GM19467 (cell line): ENCODE results near the gene JARID2.

Source experiments
- ATAC-seq: cut with Tn5 transposase; IDR thresholded peaks from one replicate; pipeline ENCODE4 v1.9.1; 2021; ENCODE audit warnings: mild to moderate bottlenecking, moderate library complexity; ENCODE audit not compliant: unreplicated experiment

Gene JARID2

DNA sequence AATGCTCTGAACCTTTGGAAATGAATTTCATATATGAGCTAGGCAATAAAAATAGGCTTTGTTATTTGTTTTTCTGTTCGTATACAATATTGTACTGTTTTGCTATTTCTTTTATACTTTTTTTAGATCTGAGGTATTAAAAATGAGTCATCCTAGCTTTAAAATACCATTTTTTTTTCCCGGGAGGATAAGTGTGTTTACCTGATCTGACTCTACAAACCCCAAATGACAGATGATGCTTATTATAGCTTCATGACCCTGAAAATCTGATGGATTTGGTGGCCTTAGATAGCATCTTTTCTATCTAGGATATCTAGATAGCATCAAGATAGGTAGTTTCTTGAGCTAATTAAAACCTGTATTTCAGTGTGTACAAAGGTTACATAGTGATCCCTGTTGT lies 210.6 kb downstream of the JARID2 start:
- no peak for ATAC-seq

DNA sequence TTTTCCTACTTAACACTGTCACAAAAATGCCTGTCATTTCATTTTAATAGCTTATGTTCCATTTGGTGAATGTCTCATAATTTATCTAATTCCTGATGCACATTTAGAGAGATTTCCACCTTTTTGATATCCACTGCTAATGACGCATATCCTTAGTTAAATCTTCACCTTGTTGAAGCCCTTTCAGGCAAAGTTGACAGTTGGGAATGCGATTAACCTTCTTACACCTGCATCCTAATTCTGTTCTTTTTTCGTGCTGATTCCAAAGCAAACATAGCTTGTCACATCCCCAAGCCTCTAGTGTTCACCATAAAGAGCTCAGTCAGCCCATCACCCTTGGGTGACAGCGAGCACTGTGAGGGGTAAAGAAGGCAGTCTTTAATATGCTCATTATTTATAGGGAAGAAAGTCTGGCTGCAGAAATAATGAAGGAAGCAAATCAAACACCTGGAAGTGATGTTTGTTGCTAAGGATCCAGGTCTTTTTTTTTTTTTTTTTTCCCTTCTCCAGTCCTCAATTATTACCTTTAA lies 211.3 kb downstream of the JARID2 start:
- no peak for ATAC-seq

DNA sequence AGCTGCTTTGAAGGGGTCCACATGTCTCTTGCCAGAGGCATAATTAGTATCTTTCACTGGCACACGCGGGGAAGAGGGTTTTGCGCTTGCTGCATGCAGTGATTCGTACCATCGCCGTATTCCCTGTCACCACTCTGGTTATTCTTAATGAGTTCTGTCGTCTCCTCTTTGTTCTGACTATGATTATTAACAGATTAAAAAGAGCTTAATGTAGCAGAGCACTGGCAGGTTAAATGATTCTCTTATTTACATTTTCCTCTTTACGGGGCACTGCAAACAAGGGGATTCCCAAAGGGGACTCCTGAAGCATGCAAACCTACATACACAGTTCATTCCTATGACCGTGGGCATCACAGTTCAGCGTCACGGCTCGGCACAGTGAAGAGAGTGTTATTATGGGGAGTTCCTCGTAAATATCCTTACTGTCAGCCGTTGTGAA lies 212.2 kb downstream of the JARID2 start:
- ATAC-seq = no peak

- ATAC-seq = no peak
Measured at GRCh38 chr6:15460110-15460727, 214.3 kb downstream of the JARID2 start.

GRCh38 chr6:15461127-15461944 lies 215.5 kb downstream of the JARID2 start:
- ATAC-seq = no peak

- ATAC-seq = no peak
Measured at GRCh38 chr6:15462256-15462655, 216.4 kb downstream of the JARID2 start.

DNA sequence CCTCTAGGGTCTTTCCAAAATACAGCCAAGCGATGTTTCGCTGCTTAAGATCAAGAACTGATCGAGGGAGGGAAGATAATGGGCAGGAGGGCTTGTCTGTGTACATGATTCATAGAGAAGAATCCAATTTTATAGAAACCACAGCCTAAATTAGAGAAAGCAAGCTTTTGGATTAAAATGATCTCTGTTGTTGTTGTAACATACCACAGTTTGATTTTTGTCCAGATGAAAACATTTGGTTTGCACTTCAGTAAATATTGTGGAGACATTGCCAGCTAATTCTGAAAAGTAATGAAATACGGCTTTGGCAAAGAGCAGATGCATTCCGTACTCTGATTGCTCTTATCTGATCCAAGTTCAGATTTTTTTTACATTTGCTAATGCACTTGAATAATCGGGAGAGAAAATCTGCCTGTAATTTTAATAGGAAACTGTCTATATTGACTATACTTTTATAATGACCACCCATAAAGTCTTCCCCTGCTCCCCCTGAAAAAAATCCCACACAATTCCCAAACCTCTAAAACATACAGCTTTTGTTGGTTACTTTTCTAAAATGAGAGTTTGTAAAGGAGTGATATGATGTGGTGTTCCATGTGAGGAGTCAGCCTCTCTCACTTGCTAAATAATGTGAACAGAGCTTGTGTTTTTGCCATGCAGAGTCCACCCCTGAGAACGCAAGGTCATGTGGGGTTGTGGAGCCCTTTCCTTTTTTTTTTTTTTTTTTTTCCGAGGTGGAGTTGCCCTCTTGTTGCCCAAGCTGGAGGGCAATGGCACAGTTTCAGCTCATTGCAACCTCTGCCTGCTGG lies 217.1 kb downstream of the JARID2 start:
- no peak for ATAC-seq

GRCh38 chr6:15464211-15464725 lies 218.4 kb downstream of the JARID2 start:
- ATAC-seq = no peak

DNA sequence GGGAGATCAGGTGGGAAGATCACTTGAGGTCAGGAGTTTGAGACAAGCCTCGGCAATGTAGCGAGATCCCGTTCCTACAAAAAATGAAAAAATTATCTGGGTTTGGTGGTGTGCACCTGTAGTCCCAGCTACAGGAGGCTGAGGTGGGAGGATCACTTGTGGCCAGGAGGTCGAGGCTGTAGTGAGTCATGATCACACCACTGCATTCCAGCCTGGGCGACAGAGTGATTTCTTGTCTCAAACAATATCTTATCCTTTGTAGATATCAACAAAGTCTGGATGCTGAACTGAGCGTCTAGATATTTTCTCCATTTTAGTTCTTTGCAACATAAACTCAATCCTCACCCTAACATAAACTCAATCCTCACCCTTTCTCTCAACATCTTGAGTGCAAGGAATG lies 219.3 kb downstream of the JARID2 start:
- ATAC-seq = no peak

DNA sequence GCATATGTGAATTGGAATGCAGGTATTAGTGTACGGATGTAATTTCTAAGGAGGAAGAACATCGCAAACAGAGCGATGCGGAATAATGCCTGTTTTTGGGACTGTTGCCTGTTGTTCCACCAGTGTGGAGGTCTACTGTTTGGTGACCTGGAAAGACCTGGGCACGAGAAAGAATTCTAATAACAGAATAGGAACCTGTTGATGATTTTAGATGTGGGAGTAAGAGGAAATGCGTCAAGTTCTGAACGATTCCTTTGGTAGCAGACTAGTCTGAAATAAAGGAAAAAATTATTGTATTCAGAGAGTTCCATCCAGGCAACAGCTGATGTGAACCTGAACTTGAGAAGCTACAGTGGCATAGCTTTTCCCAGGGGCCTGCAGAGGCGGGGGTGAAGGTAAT lies 224.9 kb downstream of the JARID2 start:
- ATAC-seq = no peak

- ATAC-seq = no peak
Measured at GRCh38 chr6:15472621-15473020, 226.8 kb downstream of the JARID2 start.

- no peak for ATAC-seq
Measured at GRCh38 chr6:15473174-15473573, 227.3 kb downstream of the JARID2 start.

DNA sequence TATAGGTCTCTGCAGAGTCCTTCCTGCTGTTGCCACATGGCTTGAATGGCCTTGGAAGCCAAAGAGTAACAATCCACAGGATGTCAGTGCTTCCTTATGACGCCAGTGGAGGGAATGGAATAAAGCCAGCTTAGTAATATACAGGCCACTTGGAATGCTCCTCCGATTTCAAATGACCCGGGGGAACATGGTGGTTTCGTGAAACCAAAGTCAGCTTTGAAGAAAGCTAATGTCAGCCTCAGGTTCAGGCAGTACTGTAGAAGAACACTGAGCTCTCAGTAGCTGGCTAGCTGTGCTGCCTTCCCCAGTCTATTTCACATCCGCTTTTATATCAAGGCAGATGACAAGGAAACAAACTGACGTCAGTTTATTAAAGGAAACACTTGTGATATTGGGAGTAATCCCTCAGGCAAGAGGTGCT lies 227.9 kb downstream of the JARID2 start:
- ATAC-seq = no peak

GRCh38 chr6:15474196-15474595 lies 228.3 kb downstream of the JARID2 start:
- ATAC-seq = no peak

- no peak for ATAC-seq
Measured at GRCh38 chr6:15475261-15475660, 229.4 kb downstream of the JARID2 start.

DNA sequence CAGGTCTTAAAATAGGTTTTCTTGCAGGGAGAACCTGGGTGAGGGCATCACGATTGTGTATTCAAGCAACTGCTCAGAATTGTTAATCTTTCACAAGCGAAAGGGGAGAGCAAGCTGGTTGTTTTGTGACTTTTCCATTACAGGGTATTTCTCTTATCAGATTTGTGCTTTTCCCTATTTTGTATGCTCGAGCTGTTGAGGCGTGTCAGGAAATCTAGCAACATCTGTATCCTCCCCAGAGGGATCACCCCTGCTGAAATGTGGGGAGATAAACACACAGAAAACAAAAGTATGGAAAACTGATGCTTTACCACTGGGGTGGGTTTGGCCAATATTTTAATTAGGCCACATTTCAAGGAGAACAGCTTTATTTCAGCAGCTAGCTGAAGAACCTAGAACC lies 230.0 kb downstream of the JARID2 start:
- no peak for ATAC-seq

GRCh38 chr6:15476631-15477380 lies 230.9 kb downstream of the JARID2 start:
- ATAC-seq = no peak

DNA sequence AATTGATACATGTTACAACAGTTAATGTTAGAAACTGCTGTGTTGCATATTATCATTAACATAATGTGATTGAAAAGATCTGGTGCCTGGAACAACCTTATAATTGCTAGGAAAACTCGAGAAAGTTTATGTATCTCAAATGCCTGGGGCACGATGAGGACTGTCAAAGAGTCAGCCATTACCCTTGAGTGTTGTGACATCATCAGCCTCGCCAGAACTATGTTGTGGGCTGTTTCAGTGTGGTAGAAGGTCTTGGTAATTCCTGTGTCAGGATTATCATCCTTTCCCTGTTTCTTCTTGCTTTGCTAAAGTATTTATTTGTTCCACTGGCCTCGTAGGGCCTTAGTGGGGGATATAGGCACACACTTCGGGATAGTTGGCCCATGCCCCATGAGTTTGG lies 231.9 kb downstream of the JARID2 start:
- ATAC-seq = no peak

DNA sequence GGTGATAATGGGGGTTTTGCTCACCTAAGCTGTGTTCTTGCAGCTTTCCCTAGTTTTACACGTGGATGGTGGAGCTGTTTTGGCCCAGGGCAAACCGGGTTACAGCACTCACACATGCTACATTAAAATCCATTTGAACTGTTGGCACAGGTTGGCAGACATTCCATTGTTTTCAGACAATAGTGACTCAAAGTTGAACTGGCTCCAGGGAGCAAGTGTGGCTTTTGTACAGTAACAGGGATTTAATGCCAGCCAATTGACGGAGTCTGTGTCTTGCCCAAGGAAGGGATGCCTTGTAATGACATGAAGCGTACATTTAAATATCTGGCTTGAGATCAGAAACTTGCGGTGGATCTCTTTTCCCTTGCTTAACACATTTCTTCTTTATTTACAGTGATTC lies 233.9 kb downstream of the JARID2 start:
- ATAC-seq = no peak

GRCh38 chr6:15480525-15480924 lies 234.7 kb downstream of the JARID2 start:
- ATAC-seq = no peak
